OCI-LY3 (cell line): Measurements from ENCODE around the gene TJP1.
"Not testable (repeated sequence)": the region's sequence is repeated elsewhere in the genome, so short reads cannot be mapped to it uniquely, and the experiment has no call there.

Experiments used
- H2AFZ ChIP-seq: fragments of 200-600, 300-600 bp; shearing (Covaris generic); 2 replicates; pipeline ENCODE4 v1.6.0; 2014; ENCODE audit warnings: antibody characterized with exemption, low read depth, low read length
- H3K27ac ChIP-seq: fragments of 200-600, 300-600 bp; sonication (generic); 2 replicates; pipeline ENCODE4 v1.5.1; 2014; ENCODE audit warnings: mild to moderate bottlenecking, low read length, moderate library complexity, mixed read lengths
- H3K27me3 ChIP-seq: fragments of 200-600, 300-600 bp; sonication (generic); 2 replicates; pipeline ENCODE4 v1.6.1; 2014; ENCODE audit warnings: low read depth, low read length, mixed read lengths
- H3K36me3 ChIP-seq: fragments of 200-600, 300-600 bp; sonication (generic); replicated peaks from 2 replicates; pipeline ENCODE3; 2014; ENCODE audit warnings: low read depth, low read length, mixed read lengths
- H3K4me1 ChIP-seq: fragments of 300-600, 200-600 bp; sonication (generic); 2 replicates; pipeline ENCODE4 v1.6.1; 2014; ENCODE audit warnings: low read length, mixed read lengths
- H3K4me2 ChIP-seq: fragments of 200-600, 300-600 bp; sonication (generic); 2 replicates; pipeline ENCODE4 v1.6.1; 2014; ENCODE audit warnings: low read length, mixed read lengths
- H3K4me3 ChIP-seq: fragments of 300-600, 200-600 bp; sonication (generic); 2 replicates; pipeline ENCODE4 v1.5.1; 2014; ENCODE audit warnings: antibody characterized with exemption, mild to moderate bottlenecking, low read length, moderate library complexity
- H3K79me2 ChIP-seq: fragments of 300-600, 200-600 bp; shearing (Covaris generic); 2 replicates; pipeline ENCODE4 v1.6.1; 2014; ENCODE audit warnings: mild to moderate bottlenecking, low read length, mixed read lengths
- H3K9ac ChIP-seq: fragments of 300-600, 200-600 bp; shearing (Covaris generic); 2 replicates; pipeline ENCODE4 v1.6.0; 2014; ENCODE audit warnings: mild to moderate bottlenecking, low read length, moderate library complexity
- H3K9me3 ChIP-seq: fragments of 200-600, 300-600 bp; shearing (Covaris generic); 2 replicates; pipeline ENCODE4 v1.6.1; 2014; ENCODE audit warnings: low read length, mixed read lengths; ENCODE audit not compliant: insufficient read depth
- H4K20me1 ChIP-seq: fragments of 200-600, 300-600 bp; sonication (generic); 2 replicates; pipeline ENCODE4 v1.6.1; 2016; ENCODE audit warnings: low read length, mixed read lengths; ENCODE audit not compliant: insufficient read depth
- CTCF ChIP-seq: fragments of 200-600, 300-600 bp; sonication (generic); IDR thresholded peaks from 2 replicates; pipeline ENCODE4 v1.5.1; 2014; ENCODE audit warnings: antibody characterized with exemption, low read length, low read depth
- EZH2phosphoT487 ChIP-seq: fragments of 200-600 bp; shearing (Covaris generic); IDR thresholded peaks from 2 replicates; pipeline ENCODE4 v1.6.1; 2018; ENCODE audit warnings: antibody characterized with exemption, mixed run types, low read depth

The TJP1 gene

DNA sequence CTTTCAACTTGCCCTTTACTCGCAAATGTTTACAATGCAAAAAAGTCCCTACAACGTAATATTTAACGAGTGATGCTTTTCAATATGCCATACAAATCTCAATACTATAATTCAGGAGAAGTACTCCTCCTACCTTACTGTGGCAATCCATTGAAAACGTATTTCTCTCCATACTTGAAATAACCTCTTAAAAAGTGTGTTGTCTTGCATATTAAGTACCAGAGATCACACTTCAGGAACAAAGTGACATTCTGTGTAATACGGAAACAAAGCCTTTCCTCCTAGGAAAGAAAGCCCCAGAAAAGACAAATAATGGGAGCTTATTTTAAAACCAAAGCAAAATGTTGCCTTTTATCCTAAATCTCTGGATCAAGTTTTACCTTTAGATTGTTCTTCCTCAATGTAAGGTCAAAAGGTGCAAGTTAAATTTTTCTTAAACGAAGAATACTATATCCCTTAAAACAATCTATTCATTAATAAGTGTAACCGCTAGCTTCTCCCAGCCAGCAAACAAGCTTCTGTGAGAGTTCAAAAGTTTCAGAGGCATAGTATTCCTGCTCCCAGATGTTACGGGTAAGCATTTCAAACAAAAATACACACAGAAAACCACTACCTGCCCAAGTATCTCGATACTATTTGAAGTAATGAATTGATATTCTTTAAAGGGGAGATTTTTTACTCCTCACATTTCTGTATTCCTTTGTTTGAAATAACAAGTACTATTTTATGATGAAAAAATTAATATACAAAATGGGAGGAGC, 1.7 kb downstream of the TJP1 start:
- Histone ChIP-seq H2AFZ (no peak overlapping the region), H3K4me1 (no peaks in the 10 kb centered on the region), H3K27ac (no peak overlapping the region), H3K79me2 (no peaks in the 10 kb centered on the region), H3K4me3 (no peak overlapping the region), H3K4me2 (no peak overlapping the region), H3K9me3 (no peaks in the 10 kb centered on the region), H4K20me1 (no peaks in the 10 kb centered on the region), H3K9ac (no peak overlapping the region), H3K36me3 (no peaks in the 10 kb centered on the region), H3K27me3 (peaks cover 31% of the 10 kb centered on the region)
- TF ChIP-seq EZH2phosphoT487, result no peak
- no peak for TF ChIP-seq CTCF

GRCh38 chr15:29819979-29820378, 2.3 kb downstream of the TJP1 start:
- Histone ChIP-seq H4K20me1 (no peaks in the 10 kb centered on the region), H3K9me3 (no peaks in the 10 kb centered on the region), H3K4me2 (no peak overlapping the region), H3K27ac (no peak overlapping the region), H3K4me1 (no peaks in the 10 kb centered on the region), H3K4me3 (no peak overlapping the region), H3K36me3 (no peaks in the 10 kb centered on the region), H3K27me3 (peaks cover 26% of the 10 kb centered on the region), H2AFZ (no peak overlapping the region), H3K79me2 (no peaks in the 10 kb centered on the region), H3K9ac (no peak overlapping the region)
- TF ChIP-seq CTCF, result no peak
- TF ChIP-seq EZH2phosphoT487, result no peak

DNA sequence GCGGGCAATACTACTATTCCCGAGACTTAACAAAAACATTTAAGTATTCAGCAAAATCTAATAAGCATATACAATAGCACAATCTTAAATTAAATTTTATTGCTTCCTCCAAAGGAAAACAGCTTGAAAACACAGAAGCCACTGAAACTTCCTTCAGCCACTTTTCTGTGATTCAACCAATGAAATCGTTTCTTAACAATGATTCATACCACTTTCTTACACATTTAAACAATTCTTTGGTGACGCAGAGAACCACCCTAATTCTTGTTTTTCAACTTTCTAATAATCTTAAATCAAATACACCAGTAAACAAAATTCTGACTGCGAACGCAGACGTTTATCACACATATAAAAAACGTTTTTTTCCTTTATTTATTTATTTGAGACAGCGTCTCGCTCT, 4.1 kb downstream of the TJP1 start:
- H3K9me3 ChIP-seq, result no peaks in the 10 kb centered on the region
- H2AFZ ChIP-seq, result no peak overlapping the region
- H3K27me3 ChIP-seq, result peaks cover 39% of the 10 kb centered on the region
- H3K4me2 ChIP-seq, result no peak overlapping the region
- no peak for TF ChIP-seq CTCF
- TF ChIP-seq EZH2phosphoT487, result no peak
- no peak overlapping the region for H3K27ac ChIP-seq
- H4K20me1 ChIP-seq, result no peaks in the 10 kb centered on the region
- H3K4me1 ChIP-seq, result no peaks in the 10 kb centered on the region
- no peak overlapping the region for H3K9ac ChIP-seq
- H3K79me2 ChIP-seq, result no peaks in the 10 kb centered on the region
- no peak overlapping the region for H3K4me3 ChIP-seq
- no peaks in the 10 kb centered on the region for H3K36me3 ChIP-seq

DNA sequence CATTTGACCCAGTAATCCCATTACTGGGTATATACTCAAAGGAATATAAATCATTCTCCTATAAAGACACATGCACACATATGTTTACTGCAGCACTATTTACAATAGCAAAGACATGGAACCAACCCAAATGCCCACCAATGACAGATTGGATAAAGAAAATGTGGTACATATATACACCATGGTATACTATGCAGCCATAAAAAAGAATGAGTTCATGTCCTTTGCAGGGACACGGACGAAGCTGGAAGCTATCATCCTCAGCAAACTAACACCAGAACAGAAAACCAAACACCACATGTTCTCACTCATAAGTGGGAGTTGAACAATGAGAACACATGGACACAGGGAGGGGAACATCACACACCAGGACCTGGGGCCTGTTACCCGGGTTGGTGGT, 4.8 kb downstream of the TJP1 start:
- not testable (repeated sequence) for H4K20me1 ChIP-seq, H2AFZ ChIP-seq, H3K4me1 ChIP-seq, H3K79me2 ChIP-seq, H3K9ac ChIP-seq, H3K4me2 ChIP-seq, H3K36me3 ChIP-seq, H3K4me3 ChIP-seq, H3K9me3 ChIP-seq, H3K27ac ChIP-seq
- H3K27me3 ChIP-seq, result peaks cover 43% of the 10 kb centered on the region
